Activated CD4-positive, alpha-beta T cell treated with anti-CD3 and anti-CD28 coated beads for 1 hour (primary cell): Measurements from ENCODE around the gene ELMO3.

Experiments used
- DNase-seq: peaks from one replicate; pipeline ENCODE4 v3.0.0-alpha.2; 2020

ELMO3 gene

GRCh38 chr16:67200491-67200890 is 1.6 kb downstream of the ELMO3 start:
- DNase-seq: no peak

- DNase-seq: no peak
Measured at GRCh38 chr16:67201411-67202345, 2.7 kb downstream of the ELMO3 start.

GRCh38 chr16:67202426-67202825 is 3.5 kb downstream of the ELMO3 start:
- DNase-seq: no peak

- no peak for DNase-seq
Measured at GRCh38 chr16:67202956-67203493, 4.1 kb downstream of the ELMO3 start.

- DNase-seq: no peak
Measured at GRCh38 chr16:67204076-67204475, 5.1 kb downstream of the ELMO3 start.

GRCh38 chr16:67206129-67206837 is 7.4 kb downstream of the ELMO3 start:
- DNase-seq: no peak

- DNase-seq: no peak
Measured at GRCh38 chr16:67206838-67207248, 7.9 kb downstream of the ELMO3 start.

GRCh38 chr16:67207249-67208091 is 8.5 kb downstream of the ELMO3 start:
- no peak for DNase-seq

GRCh38 chr16:67208154-67208896 is 9.4 kb downstream of the ELMO3 start:
- no peak for DNase-seq

GRCh38 chr16:67209565-67209964 is 10.6 kb downstream of the ELMO3 start:
- DNase-seq: no peak

GRCh38 chr16:67210069-67210937 is 11.4 kb downstream of the ELMO3 start:
- DNase-seq: no peak

GRCh38 chr16:67211674-67212073 is 12.7 kb downstream of the ELMO3 start:
- no peak for DNase-seq

GRCh38 chr16:67212766-67213165 is 13.8 kb downstream of the ELMO3 start:
- DNase-seq: no peak

GRCh38 chr16:67213197-67214019 is 14.5 kb downstream of the ELMO3 start:
- no peak for DNase-seq

GRCh38 chr16:67215706-67216105 is 16.8 kb downstream of the ELMO3 start:
- DNase-seq: no peak

- no peak for DNase-seq
Measured at GRCh38 chr16:67216612-67217490, 17.9 kb downstream of the ELMO3 start.

- DNase-seq: no peak
Measured at GRCh38 chr16:67223992-67224391, 25.1 kb downstream of the ELMO3 start.

GRCh38 chr16:67226295-67226803 is 27.4 kb downstream of the ELMO3 start:
- no peak for DNase-seq
